Measurements from ENCODE around the gene LRRC74A. TPM values are rescaled to one million over a fixed set of nuclear protein-coding genes. Genes with fewer than 3 reads are reported as not detected.
"Not testable (repeated sequence)": the region's sequence is repeated elsewhere in the genome, so short reads cannot be mapped to it uniquely, and the experiment has no call there.

The LRRC74A gene
- polyA plus RNA-seq, 1 experiment = not detected

DNA sequence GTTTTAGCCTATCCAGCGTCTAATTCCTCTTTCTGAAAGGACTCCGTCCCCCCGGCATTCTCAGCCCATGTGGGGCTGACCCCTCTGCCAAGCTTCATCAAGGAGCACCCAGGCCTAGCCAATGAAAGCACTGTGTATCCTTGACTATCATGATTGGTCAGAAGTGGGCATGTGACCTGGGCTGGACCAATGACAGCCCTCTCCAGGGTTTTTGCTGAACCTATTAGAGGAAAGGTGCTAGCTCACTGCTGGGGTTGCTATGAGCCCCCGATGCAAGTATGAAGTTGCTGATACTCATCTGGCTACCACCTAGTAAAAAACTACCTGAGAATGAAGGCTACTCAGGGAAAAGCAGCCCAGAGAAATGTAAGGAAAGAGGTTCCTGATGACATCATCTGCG lies 68.1 kb downstream of the LRRC74A start:
- no peak overlapping the region for H3K4me3 ChIP-seq (ENCODE audit: low read depth, low read length)
- ChIA-PET POLR2A (interaction anchor here (0.5 kb wide), 1 partner anchor 31 kb away, joined by 9 read pairs; no protein-coding TSS in a partner anchor), CTCF (interaction anchor here (1.3 kb wide), 1 partner anchor 19 kb away, joined by 8 read pairs; no protein-coding TSS in a partner anchor)
- no peaks in the 10 kb centered on the region for H3K27me3 ChIP-seq (ENCODE audit: control insufficient read depth, insufficient read depth, low read length)
- DNase-seq (ENCODE audit: low read depth, low spot score) = no peak
- no peak overlapping the region for H3K27ac ChIP-seq (ENCODE audit: low read depth, low read length)
- peaks cover 13% of the 10 kb centered on the region for H3K9me3 ChIP-seq (ENCODE audit: control insufficient read depth, insufficient read depth, low read length)
- TF ChIP-seq CTCF (IDR thresholded peaks at IDR 0.05; ENCODE audit: low read depth, low read length) = no peak

DNA sequence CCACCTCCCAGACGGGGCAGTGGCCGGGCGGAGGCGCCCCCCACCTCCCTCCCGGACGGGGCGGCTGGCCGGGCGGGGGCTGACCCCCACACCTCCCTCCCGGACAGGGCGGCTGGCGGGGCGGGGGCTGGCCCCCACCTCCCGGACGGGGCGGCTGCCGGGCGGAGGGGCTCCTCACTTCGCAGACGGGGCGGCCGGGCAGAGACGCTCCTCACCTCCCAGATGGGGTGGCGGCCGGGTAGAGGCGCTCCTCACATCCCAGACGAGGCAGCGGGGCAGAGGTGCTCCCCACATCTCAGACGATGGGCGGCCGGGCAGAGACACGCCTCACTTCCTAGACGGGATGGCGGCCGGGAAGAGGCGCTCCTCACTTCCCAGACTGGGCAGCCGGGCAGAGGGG lies 71.8 kb downstream of the LRRC74A start:
- H3K4me3 ChIP-seq (ENCODE audit: low read depth, low read length); H3K27ac ChIP-seq (ENCODE audit: low read depth, low read length); POLR2A ChIA-PET; H3K9me3 ChIP-seq (ENCODE audit: control insufficient read depth, insufficient read depth, low read length); DNase-seq (ENCODE audit: low read depth, low spot score); H3K27me3 ChIP-seq (ENCODE audit: control insufficient read depth, insufficient read depth, low read length); CTCF ChIA-PET: not testable (repeated sequence)

GRCh38 chr14:76900682-76901081 lies 74.5 kb downstream of the LRRC74A start:
- no peak for TF ChIP-seq CTCF (IDR thresholded peaks at IDR 0.05; ENCODE audit: low read depth, low read length)

DNA sequence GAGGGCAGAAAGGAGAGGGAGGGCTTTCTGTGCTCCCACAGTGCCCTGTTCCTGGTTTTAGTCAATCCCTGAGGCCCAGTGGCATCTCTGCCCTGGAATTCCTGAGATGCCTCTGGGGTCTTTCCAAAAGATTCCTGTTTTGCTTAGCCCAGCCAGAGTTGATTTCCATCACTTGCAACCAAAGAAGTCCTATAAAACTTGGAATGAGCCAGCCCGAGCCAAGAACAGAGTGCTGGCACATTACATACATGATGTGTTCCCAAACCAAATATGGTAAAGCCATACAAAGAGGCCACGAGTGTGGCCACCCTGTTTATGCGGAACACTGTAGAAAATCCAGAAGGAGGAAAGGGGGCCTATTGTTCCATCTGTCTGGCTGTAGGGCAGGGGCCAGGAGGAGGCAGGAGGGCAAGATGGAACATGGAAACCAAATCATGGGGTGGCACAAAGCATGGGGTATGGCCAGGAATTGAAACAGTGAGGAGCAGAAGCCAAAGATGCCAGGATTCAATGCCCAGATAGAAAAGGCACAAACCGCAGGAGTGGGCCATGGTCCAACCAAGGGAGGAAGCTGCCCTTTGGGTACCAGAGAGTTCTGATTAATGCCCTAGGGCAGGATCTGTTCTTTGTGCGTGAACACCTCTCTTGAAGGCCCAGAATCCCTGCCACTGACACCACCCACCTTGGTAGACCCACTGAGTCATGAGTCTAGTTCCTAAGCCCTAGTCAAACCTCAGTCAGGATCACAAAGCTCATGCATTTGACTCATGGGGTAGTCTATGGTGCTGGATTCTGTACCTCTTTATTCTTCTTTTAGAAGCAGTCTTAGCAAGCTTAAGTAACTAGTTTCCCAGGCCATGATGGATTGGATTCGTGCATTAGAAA lies 75.2 kb downstream of the LRRC74A start:
- POLR2A ChIA-PET = interaction anchor here (1.4 kb wide), 1 partner anchor 17 kb away, joined by 4 read pairs; no protein-coding TSS in a partner anchor

More at GRCh38 chr14:76900682-76901081, 74.5 kb downstream of the LRRC74A start:
- CTCF ChIA-PET = interaction anchor here (0.7 to 2.8 kb wide), 8 partner anchors 13 to 194 kb away, joined by 3 to 24 read pairs (median 5); no protein-coding TSS in a partner anchor
- POLR2A ChIA-PET = interaction anchor here (0.5 to 1.4 kb wide), 2 partner anchors 18 to 168 kb away, joined by 4 to 10 read pairs; no protein-coding TSS in a partner anchor
- Histone ChIP-seq H3K4me3 (ENCODE audit: low read depth, low read length) (no peak overlapping the region), H3K27ac (ENCODE audit: low read depth, low read length) (peak overlapping the region; percentile 24), H3K9me3 (ENCODE audit: control insufficient read depth, insufficient read depth, low read length) (no peaks in the 10 kb centered on the region; the same call in none of the 2 replicates), H3K27me3 (ENCODE audit: control insufficient read depth, insufficient read depth, low read length) (no peaks in the 10 kb centered on the region)
- DNase-seq (ENCODE audit: low read depth, low spot score) = no peak

GRCh38 chr14:76902591-76902990 lies 76.4 kb downstream of the LRRC74A start:
- POLR2A ChIA-PET = interaction anchor here (0.6 kb wide), 1 partner anchor 161 kb away, joined by 3 read pairs; no protein-coding TSS in a partner anchor
- TF ChIP-seq CTCF (IDR thresholded peaks at IDR 0.05; ENCODE audit: low read depth, low read length) = no peak
- CTCF ChIA-PET = interaction anchor here (0.9 to 3.8 kb wide), 3 partner anchors 11 to 27 kb away, joined by 5 to 52 read pairs (median 8); no protein-coding TSS in a partner anchor
- no peak for DNase-seq (ENCODE audit: low read depth, low spot score)
- peak overlapping the region; percentile 21 for H3K27ac ChIP-seq (ENCODE audit: low read depth, low read length)
- no peaks in the 10 kb centered on the region; the same call in none of the 2 replicates for H3K9me3 ChIP-seq (ENCODE audit: control insufficient read depth, insufficient read depth, low read length)
- H3K4me3 ChIP-seq (ENCODE audit: low read depth, low read length) = no peak overlapping the region
- no peaks in the 10 kb centered on the region for H3K27me3 ChIP-seq (ENCODE audit: control insufficient read depth, insufficient read depth, low read length)

More for the DNA sequence above, 75.2 kb downstream of the LRRC74A start:
- CTCF ChIA-PET = interaction anchor here (0.6 to 2.8 kb wide), 9 partner anchors 12 to 194 kb away, joined by 3 to 24 read pairs (median 5); no protein-coding TSS in a partner anchor
- Histone ChIP-seq H3K4me3 (ENCODE audit: low read depth, low read length) (no peak overlapping the region), H3K27me3 (ENCODE audit: control insufficient read depth, insufficient read depth, low read length) (no peaks in the 10 kb centered on the region), H3K9me3 (ENCODE audit: control insufficient read depth, insufficient read depth, low read length) (no peaks in the 10 kb centered on the region; the same call in none of the 2 replicates), H3K27ac (ENCODE audit: low read depth, low read length) (peak overlapping the region; percentile 24)
- no peak for DNase-seq (ENCODE audit: low read depth, low spot score)
- no peak for TF ChIP-seq CTCF (IDR thresholded peaks at IDR 0.05; ENCODE audit: low read depth, low read length)

All from AG04450 (cell line).